GM08714 (cell line): ENCODE measurements around the gene THSD4.
"Not testable (repeated sequence)": the region's sequence is repeated elsewhere in the genome, so short reads cannot be mapped to it uniquely, and the experiment has no call there.

ENCODE experiments used
- H3K4me3 ChIP-seq: fragments of 200-500 bp; sonication (Bioruptor generic); 2 replicates; pipeline ENCODE4 v1.5.1; 2014; ENCODE audit warnings: mild to moderate bottlenecking, low read length, inconsistent platforms
- ZNF274 ChIP-seq: IDR thresholded peaks from 2 replicates; pipeline ENCODE4 v1.6.1; 2012; ENCODE audit warnings: mild to moderate bottlenecking, low read depth, low read length

Gene THSD4

GRCh38 chr15:71143373-71144310, 28.4 kb downstream of the THSD4 start:
- TF ChIP-seq ZNF274, result no peak

GRCh38 chr15:71145648-71146047, 30.4 kb downstream of the THSD4 start:
- no peak overlapping the region for H3K4me3 ChIP-seq

More at GRCh38 chr15:71143373-71144310, 28.4 kb downstream of the THSD4 start:
- H3K4me3 ChIP-seq, result no peak overlapping the region

GRCh38 chr15:71146580-71146982, 31.3 kb downstream of the THSD4 start:
- no peak for TF ChIP-seq ZNF274
- no peak overlapping the region for H3K4me3 ChIP-seq

More at GRCh38 chr15:71145648-71146047, 30.4 kb downstream of the THSD4 start:
- no peak for TF ChIP-seq ZNF274

- H3K4me3 ChIP-seq, result no peak overlapping the region
- TF ChIP-seq ZNF274, result no peak
Observed at GRCh38 chr15:71148048-71148447, 32.8 kb downstream of the THSD4 start.

- no peak for TF ChIP-seq ZNF274
- no peak overlapping the region for H3K4me3 ChIP-seq
Observed at GRCh38 chr15:71149646-71150557, 34.6 kb downstream of the THSD4 start.

GRCh38 chr15:71151081-71151480, 35.8 kb downstream of the THSD4 start:
- no peak for TF ChIP-seq ZNF274
- no peak overlapping the region for H3K4me3 ChIP-seq

- H3K4me3 ChIP-seq, result no peak overlapping the region
- no peak for TF ChIP-seq ZNF274
Observed at GRCh38 chr15:71152542-71152941, 37.3 kb downstream of the THSD4 start.

GRCh38 chr15:71153823-71154524, 38.7 kb downstream of the THSD4 start:
- H3K4me3 ChIP-seq, result no peak overlapping the region
- TF ChIP-seq ZNF274, result no peak

GRCh38 chr15:71154607-71155200, 39.4 kb downstream of the THSD4 start:
- TF ChIP-seq ZNF274, result no peak
- no peak overlapping the region for H3K4me3 ChIP-seq

- no peak overlapping the region for H3K4me3 ChIP-seq
- TF ChIP-seq ZNF274, result no peak
Observed at GRCh38 chr15:71155534-71155933, 40.3 kb downstream of the THSD4 start.

- no peak overlapping the region for H3K4me3 ChIP-seq
- TF ChIP-seq ZNF274, result no peak
Observed at GRCh38 chr15:71160976-71161375, 45.7 kb downstream of the THSD4 start.

GRCh38 chr15:71162309-71162708, 47.0 kb downstream of the THSD4 start:
- H3K4me3 ChIP-seq, result no peak overlapping the region
- TF ChIP-seq ZNF274, result no peak

GRCh38 chr15:71164606-71165005, 49.3 kb downstream of the THSD4 start:
- H3K4me3 ChIP-seq, result not testable (repeated sequence)
